PC-3 (cell line): Measurements from ENCODE around the gene VTN. TPM values are rescaled to one million over a fixed set of nuclear protein-coding genes. Genes with fewer than 3 reads are reported as not detected.

Source experiments
- ATAC-seq: fragments of 200-7000 bp; cut with Tn5 transposase; 2 replicates; pipeline ENCODE4 v1.9.1; 2020; ENCODE audit warnings: mild to moderate bottlenecking, moderate library complexity
- BruUV-seq: library from RNA; stranded (reverse); fragments of 400-500 nt; replicated peaks from 2 replicates; lab custom pipeline; 2021; lab: Mats Ljungman, UMichigan
- CTCF ChIA-PET: fragments of 300-600 bp; sonication (Branson Sonifier 250); formaldehyde crosslinking; loops from one replicate; lab custom pipeline; 2022; ENCODE audit warnings: antibody characterized with exemption; lab: Charles Lee
- POLR2A ChIA-PET: fragments of 300-600 bp; sonication (Branson Sonifier 250); formaldehyde crosslinking; loops from one replicate; lab custom pipeline; 2022; ENCODE audit warnings: antibody characterized with exemption; ENCODE audit not compliant: unreplicated experiment; lab: Charles Lee
- DNase-seq: peaks from one replicate; pipeline ENCODE4 v3.0.0-alpha.2; 2015
- H2AFZ ChIP-seq: fragments of 300-600 bp; sonication (generic); 2 replicates; pipeline ENCODE4 v1.6.0; 2016; ENCODE audit warnings: antibody characterized with exemption, low read length
- H3F3A ChIP-seq: fragments of 300-600 bp; sonication (generic); one replicate; pipeline ENCODE4 v1.6.0; 2017; ENCODE audit warnings: antibody characterized with exemption, low read length, control low read depth, mild to moderate bottlenecking; ENCODE audit not compliant: unreplicated experiment
- H3K27ac ChIP-seq: fragments of 300-600 bp; sonication (generic); 2 replicates; pipeline ENCODE4 v1.5.1; 2016; ENCODE audit warnings: mild to moderate bottlenecking, low read length
- H3K27me3 ChIP-seq: fragments of 300-600 bp; sonication (generic); 2 replicates; pipeline ENCODE4 v1.6.1; 2016; ENCODE audit warnings: low read length, mixed read lengths
- H3K36me3 ChIP-seq: fragments of 300-600 bp; sonication (generic); 2 replicates; pipeline ENCODE4 v1.6.1; 2016; ENCODE audit warnings: low read depth, mixed run types, low read length, mixed read lengths
- H3K4me1 ChIP-seq: fragments of 300-600 bp; sonication (generic); 2 replicates; pipeline ENCODE4 v1.5.1; 2016; ENCODE audit warnings: low read length; ENCODE audit not compliant: insufficient read depth
- H3K4me2 ChIP-seq: fragments of 300-600 bp; sonication (generic); 2 replicates; pipeline ENCODE4 v1.6.0; 2016; ENCODE audit warnings: low read length
- H3K4me3 ChIP-seq: fragments of 300-600 bp; sonication (generic); 2 replicates; pipeline ENCODE4 v1.5.1; 2016; ENCODE audit warnings: mild to moderate bottlenecking, low read length, mixed read lengths
- H3K79me2 ChIP-seq: fragments of 300-600 bp; sonication (generic); 2 replicates; pipeline ENCODE4 v1.6.1; 2017; ENCODE audit warnings: low read length, mixed read lengths
- H3K9ac ChIP-seq: fragments of 300-600 bp; sonication (generic); 2 replicates; pipeline ENCODE4 v1.6.0; 2016; ENCODE audit warnings: mild to moderate bottlenecking, low read length
- H3K9me2 ChIP-seq: fragments of 300-600 bp; sonication (generic); replicated peaks from 2 replicates; pipeline ENCODE4 v1.6.1; 2016; ENCODE audit warnings: mixed run types, low read length, mixed read lengths
- H3K9me3 ChIP-seq: fragments of 300-600 bp; sonication (generic); 2 replicates; pipeline ENCODE4 v1.6.1; 2016; ENCODE audit warnings: low read length, mixed read lengths
- H4K20me1 ChIP-seq: fragments of 300-600 bp; sonication (generic); 2 replicates; pipeline ENCODE4 v1.6.1; 2016; ENCODE audit warnings: low read length, mixed read lengths
- CTCF ChIP-seq: fragments of 300-600 bp; sonication (generic); conservative IDR thresholded peaks from 2 replicates; pipeline ENCODE4 v1.5.1; 2017; ENCODE audit warnings: antibody characterized with exemption, low read depth, mild to moderate bottlenecking, low read length
- EZH2phosphoT487 ChIP-seq: fragments of 300-600 bp; sonication (generic); IDR thresholded peaks from 2 replicates; pipeline ENCODE4 v1.6.1; 2018; ENCODE audit warnings: mild to moderate bottlenecking, antibody characterized with exemption, low read length, borderline replicate concordance
- intact Hi-C: fragments of 100-400 bp; cut with micrococcal nuclease; formaldehyde crosslinking; loops from 2 replicates; pipeline ENCODE4 v1.9.0; 2023
- total RNA-seq: library from RNA; depleted of rRNA; stranded (reverse); fragments of >200 nt; gene quantifications from 2 replicates; pipeline ENCODE4 v1.2.3, GENCODE V29; 2014

VTN gene
- total RNA-seq, 1 experiment from 2014 or later: not detected

- peak overlapping the region; percentile 86 for H3K4me2 ChIP-seq
- no peak for ATAC-seq
- no peaks in the 10 kb centered on the region for H4K20me1 ChIP-seq
- intact Hi-C loops: loop anchor here (10.0 kb wide), 1 partner anchor 65 kb away; no protein-coding TSS in a partner anchor
- ChIA-PET POLR2A (interaction anchor here (0.6 kb wide), 2 partner anchors 42 to 426 kb away, joined by 3 read pairs; partner anchors contain the start of gene LYRM9), CTCF (interaction anchor here (0.5 kb wide), 1 partner anchor 10 kb away, joined by 4 read pairs; no protein-coding TSS in a partner anchor)
- peak overlapping the region; percentile 92 for H2AFZ ChIP-seq
- TF ChIP-seq CTCF: no peak
- H3K27me3 ChIP-seq: no peaks in the 10 kb centered on the region
- peaks cover 55% of the 10 kb centered on the region for H3K79me2 ChIP-seq
- no peaks in the 10 kb centered on the region for H3K9me2 ChIP-seq
- no TSS peak for BruUV-seq
- no peaks in the 10 kb centered on the region for H3K36me3 ChIP-seq
- peak overlapping the region; percentile 73 for H3K4me3 ChIP-seq
- no peaks in the 10 kb centered on the region for H3F3A ChIP-seq
- no peaks in the 10 kb centered on the region for H3K9me3 ChIP-seq
- peaks cover 49% of the 10 kb centered on the region for H3K4me1 ChIP-seq
- H3K9ac ChIP-seq: peak overlapping the region; percentile 82
- H3K27ac ChIP-seq: 0 out of 2 replicates have a peak overlapping the region, but pooled peaks have one; percentile 5
- peak; percentile 7 for DNase-seq
Measured at GRCh38 chr17:28319598-28319935, 50.5 kb downstream of the VTN start.

- DNase-seq (peak; percentile 94), ATAC-seq (peak; percentile 97)
- peaks cover 43% of the 10 kb centered on the region for H3K4me1 ChIP-seq
- no peaks in the 10 kb centered on the region for H3K9me3 ChIP-seq
- TF ChIP-seq EZH2phosphoT487 (no peak), CTCF (0 out of 2 replicates have a peak, but pooled peaks have one; percentile 9)
- ChIA-PET POLR2A (interaction anchor here (0.6 kb wide), 2 partner anchors 41 to 426 kb away, joined by 3 read pairs; partner anchors contain the start of gene LYRM9), CTCF (interaction anchor here (0.5 kb wide), 1 partner anchor 10 kb away, joined by 4 read pairs; no protein-coding TSS in a partner anchor)
- H3K36me3 ChIP-seq: no peaks in the 10 kb centered on the region
- no peaks in the 10 kb centered on the region for H3K9me2 ChIP-seq
- H2AFZ ChIP-seq: peak within 1 kb of the TSS; percentile 92
- no TSS peak for BruUV-seq
- H4K20me1 ChIP-seq: no peaks in the 10 kb centered on the region
- peak within 1 kb of the TSS; percentile 73 for H3K4me3 ChIP-seq
- no peaks in the 10 kb centered on the region for H3K27me3 ChIP-seq
- H3K79me2 ChIP-seq: peaks cover 49% of the 10 kb centered on the region
- intact Hi-C loops: loop anchor here (10.0 kb wide), 1 partner anchor 64 kb away; no protein-coding TSS in a partner anchor
- peak within 1 kb of the TSS; percentile 82 for H3K9ac ChIP-seq
- H3F3A ChIP-seq: no peaks in the 10 kb centered on the region
- H3K27ac ChIP-seq: peak within 1 kb of the TSS; percentile 5; the same call in 1 of the 2 replicates
- H3K4me2 ChIP-seq: peak within 1 kb of the TSS; percentile 86
Measured at GRCh38 chr17:28318759-28319597, 51.1 kb downstream of the VTN start, which contains the start of gene TMEM97. TMEM97 (plus strand) TSS chr17:28319200; CDS start chr17:28319240, 40 bp downstream.
